Ascending aorta (tissue), 2 donors: ENCODE data around the gene STK35. TPM values are rescaled to one million over a fixed set of nuclear protein-coding genes. Genes with fewer than 3 reads are reported as not detected.

Experiments
- DNase-seq, 2 donors: peaks; one replicate each; pipeline ENCODE4 v3.0.0-alpha.2; 2019; ENCODE audit warnings: low spot score in 2 of 2
- H3K27ac ChIP-seq, 2 donors: fragments of 200-600 bp; sonication (generic); one replicate each; pipeline ENCODE4 v1.5.1; 2016 to 2017; ENCODE audit warnings: mild to moderate bottlenecking in 1 of 2
- H3K27me3 ChIP-seq: fragments of 200-600 bp; sonication (generic); one replicate; pipeline ENCODE4 v1.5.1; 2017
- H3K36me3 ChIP-seq, 2 donors: fragments of 200-600 bp; sonication (generic); one replicate each; pipeline ENCODE4 v1.5.1; 2016
- H3K4me1 ChIP-seq, 2 donors: fragments of 200-600 bp; sonication (generic); one replicate each; pipeline ENCODE4 v1.5.1; 2016 to 2017; ENCODE audit warnings: mild to moderate bottlenecking in 1 of 2
- H3K4me3 ChIP-seq, 2 donors: fragments of 200-600 bp; sonication (generic); one replicate each; pipeline ENCODE4 v1.5.1; 2016 to 2017; ENCODE audit warnings: mild to moderate bottlenecking in 1 of 2
- H3K9me3 ChIP-seq, 2 donors: fragments of 200-600 bp; sonication (generic); one replicate each; pipeline ENCODE4 v1.5.1; 2016
- intact Hi-C: fragments of 100-400 bp; cut with DNase I; formaldehyde crosslinking; loops from one replicate; pipeline ENCODE4 v1.15.1; 2023
- total RNA-seq: library from RNA; depleted of rRNA; stranded (reverse); fragments of >200 nt; gene quantifications from one replicate; pipeline ENCODE4 v1.1.0, GENCODE V29; 2016
- TF ChIP-seq, protein P1 (sequence below), 3 experiments: fragments of 200-600 bp in 2 of 3; fragments of 450-650 bp in 1 of 3; sonication (generic) in 2 of 3; IDR thresholded peaks; one replicate each; pipeline ENCODE4 v1.5.1; 2016 to 2019; ENCODE audit warnings: antibody characterized with exemption in 3 of 3, mild to moderate bottlenecking in 1 of 3, moderate library complexity in 1 of 3

STK35 gene
- total RNA-seq, 1 donor from 2014 or later, result 11.2 TPM

DNA sequence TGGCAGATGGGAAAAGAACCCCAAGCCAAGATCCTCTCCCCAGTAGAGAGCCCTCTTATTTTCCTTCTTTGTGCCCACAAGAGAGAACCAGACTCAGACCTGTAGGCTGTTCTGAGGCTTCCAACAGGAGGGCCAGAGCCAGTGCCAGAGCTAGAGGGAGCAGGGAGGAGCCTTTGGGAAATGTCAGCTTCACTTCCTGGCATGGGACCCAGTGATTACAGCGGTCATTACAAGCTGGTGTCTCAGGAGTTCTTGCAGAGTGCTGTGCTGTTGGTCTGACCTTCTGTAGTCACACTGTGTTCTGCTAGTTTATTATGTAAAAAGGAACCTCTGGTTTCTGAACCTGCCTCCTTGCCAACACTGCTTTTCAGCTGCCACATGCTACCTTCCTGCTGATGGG is 38.9 kb downstream of the STK35 start:
- peak in 1 of 2 donors; percentile 73 for DNase-seq
- intact Hi-C loops, result no loop called here
- H3K27ac ChIP-seq, result peak overlapping the region in 1 of 2 donors; percentile 23

DNA sequence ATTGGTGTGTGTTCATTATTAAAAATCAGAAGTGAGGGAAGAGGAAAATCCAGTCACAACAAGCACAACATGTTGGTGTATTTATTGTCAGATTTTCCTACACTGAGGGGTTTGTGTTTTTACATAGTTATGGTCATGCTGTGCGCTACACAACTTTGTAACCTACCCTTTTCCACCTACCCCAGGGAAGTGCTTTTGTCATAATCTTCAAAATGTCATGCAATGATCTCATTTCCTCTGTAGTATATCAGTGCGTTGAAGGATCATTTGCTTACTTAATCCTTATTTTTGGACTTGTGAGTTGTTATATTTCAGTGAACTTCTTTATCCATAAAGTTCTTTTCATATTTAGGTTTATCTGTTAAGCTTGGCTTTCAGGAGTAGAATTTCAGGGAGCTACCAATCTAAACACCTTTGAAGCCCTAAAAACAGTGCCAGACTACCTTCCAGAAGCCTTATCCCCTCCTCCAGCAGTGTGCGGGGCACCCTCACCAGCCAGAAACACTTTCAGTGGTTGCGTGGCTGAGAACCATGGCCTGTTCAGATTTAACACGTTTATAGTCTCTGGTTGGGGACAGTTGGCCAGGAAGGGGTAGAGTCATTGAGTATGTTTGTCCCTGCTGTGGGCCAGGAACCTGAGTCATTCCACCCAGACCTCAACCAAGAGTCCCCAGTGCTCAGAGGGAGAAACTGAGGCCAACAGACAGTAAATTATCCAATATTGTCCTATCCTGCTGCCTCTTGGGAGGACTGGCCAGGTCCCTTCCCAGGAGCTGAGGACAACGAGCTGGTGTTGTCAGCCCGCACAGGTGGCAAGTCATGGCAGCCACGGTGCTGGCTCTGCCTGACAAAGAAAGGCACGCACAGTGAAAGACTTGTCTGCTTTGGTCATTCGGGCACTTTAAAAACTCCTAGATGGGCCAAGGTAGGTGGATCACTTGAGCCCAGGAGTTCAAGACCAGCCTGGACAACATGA is 40.3 kb downstream of the STK35 start:
- Histone ChIP-seq H3K4me1 (no peaks in the 10 kb centered on the region), H3K27me3 (no peaks in the 10 kb centered on the region), H3K4me3 (no peak overlapping the region), H3K36me3 (peaks cover 22 to 25% of the 10 kb centered on the region in 2 donors), H3K9me3 (no peaks in the 10 kb centered on the region), H3K27ac (no peak overlapping the region)
- TF ChIP-seq, protein P1, sequence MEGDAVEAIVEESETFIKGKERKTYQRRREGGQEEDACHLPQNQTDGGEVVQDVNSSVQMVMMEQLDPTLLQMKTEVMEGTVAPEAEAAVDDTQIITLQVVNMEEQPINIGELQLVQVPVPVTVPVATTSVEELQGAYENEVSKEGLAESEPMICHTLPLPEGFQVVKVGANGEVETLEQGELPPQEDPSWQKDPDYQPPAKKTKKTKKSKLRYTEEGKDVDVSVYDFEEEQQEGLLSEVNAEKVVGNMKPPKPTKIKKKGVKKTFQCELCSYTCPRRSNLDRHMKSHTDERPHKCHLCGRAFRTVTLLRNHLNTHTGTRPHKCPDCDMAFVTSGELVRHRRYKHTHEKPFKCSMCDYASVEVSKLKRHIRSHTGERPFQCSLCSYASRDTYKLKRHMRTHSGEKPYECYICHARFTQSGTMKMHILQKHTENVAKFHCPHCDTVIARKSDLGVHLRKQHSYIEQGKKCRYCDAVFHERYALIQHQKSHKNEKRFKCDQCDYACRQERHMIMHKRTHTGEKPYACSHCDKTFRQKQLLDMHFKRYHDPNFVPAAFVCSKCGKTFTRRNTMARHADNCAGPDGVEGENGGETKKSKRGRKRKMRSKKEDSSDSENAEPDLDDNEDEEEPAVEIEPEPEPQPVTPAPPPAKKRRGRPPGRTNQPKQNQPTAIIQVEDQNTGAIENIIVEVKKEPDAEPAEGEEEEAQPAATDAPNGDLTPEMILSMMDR (IDR thresholded peaks at IDR 0.05), result no peak
- no peak for DNase-seq
- intact Hi-C loops, result no loop called here

More for the DNA sequence above, 38.9 kb downstream of the STK35 start:
- Histone ChIP-seq H3K9me3 (no peaks in the 10 kb centered on the region), H3K27me3 (no peaks in the 10 kb centered on the region), H3K4me1 (no peaks in the 10 kb centered on the region), H3K4me3 (no peak overlapping the region), H3K36me3 (peaks cover 12 to 15% of the 10 kb centered on the region in 2 donors)
- TF ChIP-seq, protein P1 (IDR thresholded peaks at IDR 0.05), result no peak

DNA sequence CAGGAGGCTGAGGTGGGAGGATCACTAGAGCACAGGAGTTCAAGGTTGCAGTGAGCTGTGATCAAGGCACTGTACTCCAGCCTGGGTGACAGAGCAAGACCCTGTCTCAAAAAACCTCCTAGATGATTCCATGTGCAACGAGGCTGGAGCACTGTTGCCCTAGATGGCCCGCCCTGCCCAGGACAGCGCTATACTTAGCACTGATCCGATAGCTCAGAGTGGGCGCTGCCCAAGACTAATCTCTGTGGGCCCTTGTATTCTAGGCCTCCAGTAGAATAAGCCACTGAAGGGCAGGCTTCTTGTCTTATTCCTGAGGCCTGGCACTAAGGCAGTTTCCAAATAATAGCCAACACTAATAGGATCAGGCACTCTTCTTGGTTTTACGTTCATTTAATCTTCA is 41.0 kb downstream of the STK35 start:
- Histone ChIP-seq H3K9me3 (no peaks in the 10 kb centered on the region), H3K27me3 (no peaks in the 10 kb centered on the region), H3K4me3 (no peak overlapping the region), H3K27ac (no peak overlapping the region), H3K36me3 (peaks cover 22 to 30% of the 10 kb centered on the region in 2 donors), H3K4me1 (no peaks in the 10 kb centered on the region)
- intact Hi-C loops, result no loop called here
- TF ChIP-seq, protein P1 (IDR thresholded peaks at IDR 0.05), result no peak
- no peak for DNase-seq

DNA sequence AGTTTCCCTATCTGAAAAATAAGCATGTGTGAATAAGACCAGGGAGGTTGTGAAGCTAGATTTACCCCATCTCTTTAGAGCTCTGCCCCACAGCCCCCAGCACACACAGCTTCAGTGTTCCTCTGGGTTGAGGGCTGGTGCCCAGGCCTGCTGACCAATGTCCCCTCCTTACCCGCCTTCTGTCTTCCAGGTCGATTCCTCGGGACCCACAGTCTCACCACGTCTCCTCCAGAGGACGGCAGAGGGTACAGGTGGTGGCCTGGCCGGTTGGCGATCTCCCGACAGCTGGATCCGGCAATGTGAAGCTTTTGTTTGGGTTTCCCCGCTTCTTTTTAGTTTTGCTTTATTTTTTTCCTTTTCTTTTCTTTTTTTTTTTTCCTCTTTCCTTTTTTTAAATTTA is 42.0 kb downstream of the STK35 start:
- Histone ChIP-seq H3K9me3 (no peaks in the 10 kb centered on the region), H3K36me3 (peaks cover 22 to 32% of the 10 kb centered on the region in 2 donors), H3K4me1 (no peaks in the 10 kb centered on the region), H3K4me3 (no peak overlapping the region), H3K27me3 (no peaks in the 10 kb centered on the region), H3K27ac (no peak overlapping the region)
- intact Hi-C loops, result no loop called here
- TF ChIP-seq, protein P1 (IDR thresholded peaks at IDR 0.05), result no peak
- no peak for DNase-seq

DNA sequence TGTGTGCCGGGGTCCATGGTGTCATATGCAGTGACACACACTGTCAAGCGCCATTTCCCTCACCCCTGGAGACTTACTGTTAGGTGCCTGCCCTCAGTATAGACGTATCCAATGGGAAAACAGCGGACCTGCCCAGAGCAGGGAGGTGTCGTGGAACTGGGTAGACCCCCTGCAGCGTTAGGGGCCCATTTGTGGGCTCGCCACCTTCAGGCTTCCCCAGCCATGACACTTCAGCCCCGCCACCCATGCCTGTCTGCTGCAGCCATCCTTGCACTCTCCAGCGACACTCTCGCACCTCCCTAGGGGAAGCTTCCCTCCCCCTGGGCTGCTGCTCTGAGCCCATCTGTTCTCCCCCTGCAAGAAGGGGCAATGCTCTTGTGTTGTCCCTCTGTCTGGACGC is 43.2 kb downstream of the STK35 start:
- Histone ChIP-seq H3K4me1 (no peaks in the 10 kb centered on the region), H3K36me3 (peaks cover 22 to 32% of the 10 kb centered on the region in 2 donors)
- DNase-seq, result no peak

More for the DNA sequence above, 43.2 kb downstream of the STK35 start:
- no peak overlapping the region for H3K27ac ChIP-seq
- no peak overlapping the region for H3K4me3 ChIP-seq
- no peaks in the 10 kb centered on the region for H3K27me3 ChIP-seq
- H3K9me3 ChIP-seq, result no peaks in the 10 kb centered on the region
- TF ChIP-seq, protein P1 (IDR thresholded peaks at IDR 0.05), result no peak
- intact Hi-C loops, result no loop called here
